Osteocyte (in vitro differentiated cells): Measurements from ENCODE around the gene VPS37B. TPM values are rescaled to one million over a fixed set of nuclear protein-coding genes. Genes with fewer than 3 reads are reported as not detected.

Experiments used
- DNase-seq: peaks from one replicate; pipeline ENCODE4 v3.0.0; 2021; ENCODE audit warnings: mixed read lengths; ENCODE audit not compliant: unreplicated experiment; ENCODE audit errors: extremely low spot score
- H3K27ac Mint-ChIP-seq: one replicate; pipeline ENCODE4 v1.8.0; 2021; ENCODE audit warnings: mild to moderate bottlenecking, mixed read lengths; ENCODE audit not compliant: unreplicated experiment
- H3K27me3 Mint-ChIP-seq: one replicate; pipeline ENCODE4 v1.8.0; 2021; ENCODE audit warnings: mixed read lengths; ENCODE audit not compliant: unreplicated experiment
- H3K36me3 Mint-ChIP-seq: one replicate; pipeline ENCODE4 v1.8.0; 2021; ENCODE audit warnings: mixed read lengths; ENCODE audit not compliant: unreplicated experiment
- H3K4me1 Mint-ChIP-seq: one replicate; pipeline ENCODE4 v1.8.0; 2021; ENCODE audit warnings: mixed read lengths; ENCODE audit not compliant: unreplicated experiment
- H3K4me3 Mint-ChIP-seq: one replicate; pipeline ENCODE4 v1.8.0; 2021; ENCODE audit warnings: mild to moderate bottlenecking, moderate library complexity, mixed read lengths; ENCODE audit not compliant: unreplicated experiment
- H3K9me3 Mint-ChIP-seq: one replicate; pipeline ENCODE4 v1.8.0; 2021; ENCODE audit warnings: mixed read lengths; ENCODE audit not compliant: unreplicated experiment
- CTCF ChIP-seq: fragments of 200-600 bp; sonication (generic); IDR thresholded peaks from 2 replicates; pipeline ENCODE4 v1.5.0; 2021; ENCODE audit warnings: antibody characterized with exemption, mild to moderate bottlenecking, moderate library complexity
- total RNA-seq: library from RNA; stranded (reverse); gene quantifications from 2 replicates; pipeline ENCODE4 v1.2.1, GENCODE V29; 2021

Gene VPS37B
- total RNA-seq, 1 donor from 2014 or later: 27.5 TPM

- H3K27me3 Mint-ChIP-seq: no peaks in the 10 kb centered on the region
- no peaks in the 10 kb centered on the region for H3K9me3 Mint-ChIP-seq
- H3K4me3 Mint-ChIP-seq: no peak overlapping the region
- H3K4me1 Mint-ChIP-seq: peaks cover 16% of the 10 kb centered on the region
- DNase-seq: no peak
- H3K27ac Mint-ChIP-seq: no peak overlapping the region
- peaks cover 2% of the 10 kb centered on the region for H3K36me3 Mint-ChIP-seq
- TF ChIP-seq CTCF: no peak
These were observed 47.2 kb downstream of the VPS37B start for GRCh38 chr12:122848471-122849351.

- Mint-ChIP-seq H3K27me3 (no peaks in the 10 kb centered on the region), H3K27ac (no peak overlapping the region), H3K4me3 (no peak overlapping the region), H3K4me1 (peaks cover 16% of the 10 kb centered on the region), H3K9me3 (no peaks in the 10 kb centered on the region), H3K36me3 (peaks cover 2% of the 10 kb centered on the region)
- DNase-seq: no peak
- no peak for TF ChIP-seq CTCF
These were observed 48.0 kb downstream of the VPS37B start for GRCh38 chr12:122847921-122848421.

- Mint-ChIP-seq H3K9me3 (no peaks in the 10 kb centered on the region), H3K27me3 (no peaks in the 10 kb centered on the region), H3K27ac (no peak overlapping the region), H3K36me3 (peaks cover 2% of the 10 kb centered on the region), H3K4me3 (no peak overlapping the region), H3K4me1 (peaks cover 16% of the 10 kb centered on the region)
- no peak for TF ChIP-seq CTCF
- DNase-seq: no peak
These were observed 48.4 kb downstream of the VPS37B start for GRCh38 chr12:122847516-122847836.

- Mint-ChIP-seq H3K4me3 (no peak overlapping the region), H3K9me3 (no peaks in the 10 kb centered on the region), H3K27ac (no peak overlapping the region), H3K36me3 (peaks cover 2% of the 10 kb centered on the region), H3K27me3 (no peaks in the 10 kb centered on the region), H3K4me1 (peaks cover 16% of the 10 kb centered on the region)
- TF ChIP-seq CTCF: no peak
- no peak for DNase-seq
These were observed 49.1 kb downstream of the VPS37B start for GRCh38 chr12:122846622-122847515.
